SK-N-SH (cell line): ENCODE data around the gene FIGNL2. TPM values are rescaled to one million over a fixed set of nuclear protein-coding genes. Genes with fewer than 3 reads are reported as not detected.

Experiments
- CTCF ChIA-PET: fragments of 300-600, 350-600 bp; formaldehyde crosslinking; extraction: SDS; loops from one replicate; lab custom pipeline; 2021; lab: Yijun Ruan, JAX
- POLR2A ChIA-PET: fragments of 350-600 bp; sonication (Branson Sonifier 250); formaldehyde crosslinking; extraction: SDS; loops from one replicate; lab custom pipeline; 2020; ENCODE audit warnings: antibody characterized with exemption, inconsistent platforms; lab: Yijun Ruan, JAX
- DNase-seq: peaks from one replicate; pipeline ENCODE4 v3.0.0; 2012
- H2AFZ ChIP-seq: fragments of 200-600 bp; sonication (generic); 2 replicates; pipeline ENCODE4 v1.8.1; 2016; ENCODE audit warnings: antibody characterized with exemption, mild to moderate bottlenecking, low read depth
- H3F3A ChIP-seq: fragments of 200-600 bp; sonication (generic); replicated peaks from 2 replicates; pipeline ENCODE3; 2016; ENCODE audit warnings: antibody characterized with exemption, mild to moderate bottlenecking; ENCODE audit not compliant: insufficient read depth
- H3K27ac ChIP-seq, 2 experiments: fragments of 200-500 bp in 1 of 2; fragments of 200-600 bp in 1 of 2; sonication (Bioruptor generic) in 1 of 2; sonication (generic), shearing (Covaris generic) in 1 of 2; 2 replicates each; pipeline versions ENCODE4 v1.5.1 to v1.6.1; 2014 to 2016; ENCODE audit warnings: low read depth in 2 of 2, inconsistent platforms in 1 of 2, low read length in 1 of 2, mild to moderate bottlenecking in 1 of 2, mixed read lengths in 1 of 2
- H3K27me3 ChIP-seq: fragments of 200-600 bp; sonication (generic), shearing (Covaris generic); 2 replicates; pipeline ENCODE4 v1.6.1; 2016; ENCODE audit warnings: mixed run types; ENCODE audit not compliant: insufficient read depth
- H3K36me3 ChIP-seq, 2 experiments: fragments of 200-500 bp in 1 of 2; fragments of 200-600 bp in 1 of 2; sonication (Bioruptor generic) in 1 of 2; sonication (generic) in 1 of 2; replicated peaks in 1 of 2; 2 replicates each; pipeline versions ENCODE3 to v1.5.1; 2014 to 2016; ENCODE audit warnings: low read length in 1 of 2, mild to moderate bottlenecking in 1 of 2; ENCODE audit not compliant: insufficient read depth in 2 of 2, control insufficient read depth in 1 of 2
- H3K4me1 ChIP-seq, 2 experiments: fragments of 200-500 bp in 1 of 2; fragments of 200-600 bp in 1 of 2; sonication (Bioruptor generic) in 1 of 2; sonication (generic), shearing (Covaris generic) in 1 of 2; 2 replicates each; pipeline versions ENCODE4 v1.5.1 to v1.6.1; 2014 to 2016; ENCODE audit warnings: low read depth in 1 of 2, low read length in 1 of 2, mixed run types in 1 of 2; ENCODE audit not compliant: insufficient read depth in 2 of 2, control insufficient read depth in 1 of 2
- H3K4me2 ChIP-seq: fragments of 200-600 bp; sonication (generic), shearing (Covaris generic); 2 replicates; pipeline ENCODE4 v1.6.1; 2017; ENCODE audit warnings: mixed run types
- H3K4me3 ChIP-seq, 2 experiments: fragments of 200-500 bp in 1 of 2; fragments of 200-600 bp in 1 of 2; sonication (Bioruptor generic) in 1 of 2; sonication (generic), shearing (Covaris generic) in 1 of 2; 2 replicates each; pipeline versions ENCODE4 v1.5.1 to v1.8.1; 2014 to 2016; ENCODE audit warnings: low read depth in 2 of 2, inconsistent platforms in 1 of 2, low read length in 1 of 2, mild to moderate bottlenecking in 1 of 2, mixed read lengths in 1 of 2, moderate library complexity in 1 of 2
- H3K79me2 ChIP-seq: fragments of 200-600 bp; sonication (generic); 2 replicates; pipeline ENCODE4 v1.8.1; 2017; ENCODE audit warnings: mild to moderate bottlenecking; ENCODE audit not compliant: insufficient read depth
- H3K9ac ChIP-seq: fragments of 200-600 bp; sonication (generic); 2 replicates; pipeline ENCODE4 v1.6.1; 2017; ENCODE audit warnings: mixed run types
- H3K9me2 ChIP-seq: fragments of 200-600 bp; sonication (generic); 2 replicates; pipeline ENCODE4 v1.6.1; 2017; ENCODE audit warnings: mixed run types
- H3K9me3 ChIP-seq: fragments of 200-600 bp; sonication (generic); 2 replicates; pipeline ENCODE4 v1.6.1; 2017; ENCODE audit warnings: mixed run types, mild to moderate bottlenecking, moderate library complexity
- H4K20me1 ChIP-seq: fragments of 200-600 bp; sonication (generic); 2 replicates; pipeline ENCODE4 v1.6.1; 2017; ENCODE audit warnings: mild to moderate bottlenecking, mixed run types; ENCODE audit not compliant: insufficient read depth
- CHD2 ChIP-seq: fragments of 150-350 bp; IDR thresholded peaks from 2 replicates; pipeline ENCODE4 v1.6.1; 2018; ENCODE audit warnings: low read length; ENCODE audit not compliant: partially characterized antibody
- EP300 ChIP-seq, 2 experiments: IDR thresholded peaks; 2 replicates each; pipeline versions ENCODE4 v1.4.0 to v1.6.1; 2012; ENCODE audit warnings: borderline replicate concordance in 1 of 2, low read depth in 1 of 2, low read length in 1 of 2
- EZH2phosphoT487 ChIP-seq: fragments of 200-600 bp; sonication (generic); IDR thresholded peaks from 2 replicates; pipeline ENCODE4 v1.6.1; 2017; ENCODE audit warnings: low read depth, mixed run types, mild to moderate bottlenecking, antibody characterized with exemption, moderate library complexity, borderline replicate concordance
- FOXM1 ChIP-seq: IDR thresholded peaks from 2 replicates; pipeline ENCODE4 v1.4.0; 2012; ENCODE audit warnings: low read depth, mild to moderate bottlenecking
- GATA2 ChIP-seq: sonication (generic); formaldehyde crosslinking; IDR thresholded peaks from 2 replicates; pipeline ENCODE4 v1.5.0; 2020; ENCODE audit warnings: mild to moderate bottlenecking, missing genetic modification reagents
- MEF2A ChIP-seq: IDR thresholded peaks from 2 replicates; pipeline ENCODE4 v1.4.0; 2012; ENCODE audit warnings: low read depth, borderline replicate concordance
- NFIC ChIP-seq: IDR thresholded peaks from 2 replicates; pipeline ENCODE4 v1.4.0; 2012; ENCODE audit warnings: borderline replicate concordance
- POLR2AphosphoS5 ChIP-seq: IDR thresholded peaks from 2 replicates; pipeline ENCODE4 v1.6.1; 2012; ENCODE audit warnings: low read depth, low read length
- RCOR1 ChIP-seq: fragments of 150-350 bp; IDR thresholded peaks from 2 replicates; pipeline ENCODE4 v1.6.1; 2017; ENCODE audit warnings: antibody characterized with exemption, low read length
- SMC3 ChIP-seq: IDR thresholded peaks from 2 replicates; pipeline ENCODE4 v1.6.1; 2012; ENCODE audit warnings: low read depth, low read length, improper control_type of control experiment
- TCF12 ChIP-seq: IDR thresholded peaks from 2 replicates; pipeline ENCODE4 v1.4.0; 2012
- WGBS: methylation state at CpG from one replicate; pipeline ENCODE4 v1.1.6; 2017; ENCODE audit warnings: low lambda C conversion rate; 5-methylcytosine and 5-hydroxymethylcytosine counted together
- polyA plus RNA-seq, 3 experiments: library from polyadenylated mRNA; depleted of rRNA; stranded (reverse); fragments of >200 nt; gene quantifications; 2 replicates each; pipeline ENCODE4 v1.2.3, GENCODE V29; 2012
- TF ChIP-seq, protein P1 (sequence below): IDR thresholded peaks from 2 replicates; pipeline ENCODE4 v1.4.0; 2012; ENCODE audit warnings: low read depth
- TF ChIP-seq, protein P2 (sequence below): IDR thresholded peaks from 2 replicates; pipeline ENCODE4; 2012
- TF ChIP-seq, protein P3 (sequence below): fragments of 200-600 bp; sonication (generic); IDR thresholded peaks from 2 replicates; pipeline ENCODE4 v1.6.1; 2017; ENCODE audit warnings: antibody characterized with exemption, mild to moderate bottlenecking, moderate library complexity
- TF ChIP-seq, protein P4 (sequence below): IDR thresholded peaks from 2 replicates; pipeline ENCODE4 v1.4.0; 2012; ENCODE audit warnings: low read depth, borderline replicate concordance
- TF ChIP-seq, protein P5 (sequence below): IDR thresholded peaks from 2 replicates; pipeline ENCODE4 v1.4.0; 2012; ENCODE audit warnings: low read depth, borderline replicate concordance

FIGNL2 gene
- polyA plus RNA-seq, 1 of the 3 experiments (the other 2 are of a cell fraction): 0.05 TPM

DNA sequence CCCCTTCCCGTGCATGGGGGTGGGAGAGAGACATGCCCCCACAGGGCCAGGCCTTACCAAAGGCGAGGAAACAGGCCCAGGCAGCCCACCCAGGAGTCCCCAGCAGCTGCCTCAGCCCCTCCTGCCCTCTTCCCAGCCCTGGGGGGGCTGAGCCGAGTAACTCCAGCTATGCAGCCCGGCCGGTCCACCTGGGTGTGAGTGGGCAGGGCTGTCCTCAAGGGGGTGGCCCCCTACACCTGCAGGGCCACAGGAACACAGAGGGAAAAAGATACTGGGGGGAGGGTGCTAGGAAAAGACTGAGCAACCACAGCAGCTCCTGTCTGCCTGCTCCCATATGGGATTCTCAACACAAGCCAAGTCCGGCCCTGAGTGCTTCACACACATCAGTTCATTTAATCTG lies 7.6 kb downstream of the FIGNL2 start:
- Histone ChIP-seq H3K4me3 (no peak overlapping the region), H3K4me1 (peaks cover 0 to 65% of the 10 kb centered on the region in 2 experiments; a peak in 2 of 4 replicates), H3K9me3 (no peaks in the 10 kb centered on the region), H3K79me2 (no peaks in the 10 kb centered on the region), H3K36me3 (no peaks in the 10 kb centered on the region), H2AFZ (no peak overlapping the region), H3K27ac (no peak overlapping the region), H3F3A (no peaks in the 10 kb centered on the region), H3K27me3 (peaks cover 15% of the 10 kb centered on the region; the same call in 1 of the 2 replicates), H3K9me2 (no peaks in the 10 kb centered on the region), H3K9ac (no peak overlapping the region), H4K20me1 (no peaks in the 10 kb centered on the region), H3K4me2 (no peak overlapping the region)
- ChIA-PET POLR2A (no interaction called here), CTCF (interaction anchor here (1.0 to 2.6 kb wide), 7 partner anchors 17 to 420 kb away, joined by 3 to 12 read pairs (median 4); no protein-coding TSS in a partner anchor)
- WGBS: 48% methylated on average over 3 of the region's 6 CpGs
- TF ChIP-seq EZH2phosphoT487 (no peak), EP300 (IDR thresholded peaks at IDR 0.05; ENCODE audit: borderline replicate concordance in 1 of 2, low read depth in 1 of 2, low read length in 1 of 2) (no peak), NFIC (no peak), CHD2 (no peak), MEF2A (no peak), GATA2 (CRISPR knock-in tag) (no peak), RCOR1 (no peak), POLR2AphosphoS5 (no peak), SMC3 (no peak), FOXM1 (no peak), TCF12 (no peak)
- TF ChIP-seq, protein P1, sequence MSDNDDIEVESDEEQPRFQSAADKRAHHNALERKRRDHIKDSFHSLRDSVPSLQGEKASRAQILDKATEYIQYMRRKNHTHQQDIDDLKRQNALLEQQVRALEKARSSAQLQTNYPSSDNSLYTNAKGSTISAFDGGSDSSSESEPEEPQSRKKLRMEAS: no peak
- TF ChIP-seq, protein P2, sequence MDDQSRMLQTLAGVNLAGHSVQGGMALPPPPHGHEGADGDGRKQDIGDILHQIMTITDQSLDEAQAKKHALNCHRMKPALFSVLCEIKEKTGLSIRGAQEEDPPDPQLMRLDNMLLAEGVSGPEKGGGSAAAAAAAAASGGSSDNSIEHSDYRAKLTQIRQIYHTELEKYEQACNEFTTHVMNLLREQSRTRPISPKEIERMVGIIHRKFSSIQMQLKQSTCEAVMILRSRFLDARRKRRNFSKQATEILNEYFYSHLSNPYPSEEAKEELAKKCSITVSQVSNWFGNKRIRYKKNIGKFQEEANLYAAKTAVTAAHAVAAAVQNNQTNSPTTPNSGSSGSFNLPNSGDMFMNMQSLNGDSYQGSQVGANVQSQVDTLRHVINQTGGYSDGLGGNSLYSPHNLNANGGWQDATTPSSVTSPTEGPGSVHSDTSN: no peak
- TF ChIP-seq, protein P3, sequence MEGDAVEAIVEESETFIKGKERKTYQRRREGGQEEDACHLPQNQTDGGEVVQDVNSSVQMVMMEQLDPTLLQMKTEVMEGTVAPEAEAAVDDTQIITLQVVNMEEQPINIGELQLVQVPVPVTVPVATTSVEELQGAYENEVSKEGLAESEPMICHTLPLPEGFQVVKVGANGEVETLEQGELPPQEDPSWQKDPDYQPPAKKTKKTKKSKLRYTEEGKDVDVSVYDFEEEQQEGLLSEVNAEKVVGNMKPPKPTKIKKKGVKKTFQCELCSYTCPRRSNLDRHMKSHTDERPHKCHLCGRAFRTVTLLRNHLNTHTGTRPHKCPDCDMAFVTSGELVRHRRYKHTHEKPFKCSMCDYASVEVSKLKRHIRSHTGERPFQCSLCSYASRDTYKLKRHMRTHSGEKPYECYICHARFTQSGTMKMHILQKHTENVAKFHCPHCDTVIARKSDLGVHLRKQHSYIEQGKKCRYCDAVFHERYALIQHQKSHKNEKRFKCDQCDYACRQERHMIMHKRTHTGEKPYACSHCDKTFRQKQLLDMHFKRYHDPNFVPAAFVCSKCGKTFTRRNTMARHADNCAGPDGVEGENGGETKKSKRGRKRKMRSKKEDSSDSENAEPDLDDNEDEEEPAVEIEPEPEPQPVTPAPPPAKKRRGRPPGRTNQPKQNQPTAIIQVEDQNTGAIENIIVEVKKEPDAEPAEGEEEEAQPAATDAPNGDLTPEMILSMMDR: no peak
- TF ChIP-seq, protein P4, sequence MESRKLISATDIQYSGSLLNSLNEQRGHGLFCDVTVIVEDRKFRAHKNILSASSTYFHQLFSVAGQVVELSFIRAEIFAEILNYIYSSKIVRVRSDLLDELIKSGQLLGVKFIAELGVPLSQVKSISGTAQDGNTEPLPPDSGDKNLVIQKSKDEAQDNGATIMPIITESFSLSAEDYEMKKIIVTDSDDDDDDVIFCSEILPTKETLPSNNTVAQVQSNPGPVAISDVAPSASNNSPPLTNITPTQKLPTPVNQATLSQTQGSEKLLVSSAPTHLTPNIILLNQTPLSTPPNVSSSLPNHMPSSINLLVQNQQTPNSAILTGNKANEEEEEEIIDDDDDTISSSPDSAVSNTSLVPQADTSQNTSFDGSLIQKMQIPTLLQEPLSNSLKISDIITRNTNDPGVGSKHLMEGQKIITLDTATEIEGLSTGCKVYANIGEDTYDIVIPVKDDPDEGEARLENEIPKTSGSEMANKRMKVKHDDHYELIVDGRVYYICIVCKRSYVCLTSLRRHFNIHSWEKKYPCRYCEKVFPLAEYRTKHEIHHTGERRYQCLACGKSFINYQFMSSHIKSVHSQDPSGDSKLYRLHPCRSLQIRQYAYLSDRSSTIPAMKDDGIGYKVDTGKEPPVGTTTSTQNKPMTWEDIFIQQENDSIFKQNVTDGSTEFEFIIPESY: no peak
- TF ChIP-seq, protein P5, sequence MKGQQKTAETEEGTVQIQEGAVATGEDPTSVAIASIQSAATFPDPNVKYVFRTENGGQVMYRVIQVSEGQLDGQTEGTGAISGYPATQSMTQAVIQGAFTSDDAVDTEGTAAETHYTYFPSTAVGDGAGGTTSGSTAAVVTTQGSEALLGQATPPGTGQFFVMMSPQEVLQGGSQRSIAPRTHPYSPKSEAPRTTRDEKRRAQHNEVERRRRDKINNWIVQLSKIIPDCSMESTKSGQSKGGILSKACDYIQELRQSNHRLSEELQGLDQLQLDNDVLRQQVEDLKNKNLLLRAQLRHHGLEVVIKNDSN: no peak
- no peak for DNase-seq
